Ascending aorta (tissue), 2 donors: ENCODE results near the gene OR5AC2. TPM values are rescaled to one million over a fixed set of nuclear protein-coding genes. Genes with fewer than 3 reads are reported as not detected.

Experiments
- DNase-seq, 2 donors: peaks; one replicate each; pipeline ENCODE4 v3.0.0-alpha.2; 2019; ENCODE audit warnings: low spot score in 2 of 2
- H3K27ac ChIP-seq, 2 donors: fragments of 200-600 bp; sonication (generic); one replicate each; pipeline ENCODE4 v1.5.1; 2016 to 2017; ENCODE audit warnings: mild to moderate bottlenecking in 1 of 2
- H3K27me3 ChIP-seq: fragments of 200-600 bp; sonication (generic); one replicate; pipeline ENCODE4 v1.5.1; 2017
- H3K36me3 ChIP-seq, 2 donors: fragments of 200-600 bp; sonication (generic); one replicate each; pipeline ENCODE4 v1.5.1; 2016
- H3K4me1 ChIP-seq, 2 donors: fragments of 200-600 bp; sonication (generic); one replicate each; pipeline ENCODE4 v1.5.1; 2016 to 2017; ENCODE audit warnings: mild to moderate bottlenecking in 1 of 2
- H3K4me3 ChIP-seq, 2 donors: fragments of 200-600 bp; sonication (generic); one replicate each; pipeline ENCODE4 v1.5.1; 2016 to 2017; ENCODE audit warnings: mild to moderate bottlenecking in 1 of 2
- H3K9me3 ChIP-seq, 2 donors: fragments of 200-600 bp; sonication (generic); one replicate each; pipeline ENCODE4 v1.5.1; 2016
- CTCF ChIP-seq, 3 experiments: fragments of 200-600 bp in 2 of 3; fragments of 450-650 bp in 1 of 3; sonication (generic) in 2 of 3; IDR thresholded peaks; one replicate each; pipeline ENCODE4 v1.5.1; 2016 to 2019; ENCODE audit warnings: antibody characterized with exemption in 3 of 3, mild to moderate bottlenecking in 1 of 3, moderate library complexity in 1 of 3
- intact Hi-C: fragments of 100-400 bp; cut with DNase I; formaldehyde crosslinking; loops from one replicate; pipeline ENCODE4 v1.15.1; 2023
- total RNA-seq: library from RNA; depleted of rRNA; stranded (reverse); fragments of >200 nt; gene quantifications from one replicate; pipeline ENCODE4 v1.1.0, GENCODE V29; 2016

The OR5AC2 gene
- total RNA-seq, 1 donor from 2014 or later: not detected

- TF ChIP-seq CTCF (IDR thresholded peaks at IDR 0.05): no peak
Observed at GRCh38 chr3:98070840-98071239, 16.1 kb upstream of the OR5AC2 start.

GRCh38 chr3:98073486-98073885 is 13.5 kb upstream of the OR5AC2 start:
- intact Hi-C loops: no loop called here
- H3K27ac ChIP-seq: no peak overlapping the region
- H3K27me3 ChIP-seq: no peaks in the 10 kb centered on the region
- no peaks in the 10 kb centered on the region for H3K36me3 ChIP-seq
- no peak for TF ChIP-seq CTCF (IDR thresholded peaks at IDR 0.05)
- no peaks in the 10 kb centered on the region for H3K9me3 ChIP-seq
- no peak for DNase-seq
- no peaks in the 10 kb centered on the region for H3K4me1 ChIP-seq
- no peak overlapping the region for H3K4me3 ChIP-seq

More at GRCh38 chr3:98070840-98071239, 16.1 kb upstream of the OR5AC2 start:
- H3K9me3 ChIP-seq: no peaks in the 10 kb centered on the region
- DNase-seq: no peak
- intact Hi-C loops: no loop called here
- no peaks in the 10 kb centered on the region for H3K4me1 ChIP-seq
- no peaks in the 10 kb centered on the region for H3K36me3 ChIP-seq
- no peak overlapping the region for H3K4me3 ChIP-seq
- H3K27ac ChIP-seq: no peak overlapping the region
- no peaks in the 10 kb centered on the region for H3K27me3 ChIP-seq

- Histone ChIP-seq H3K27me3 (no peaks in the 10 kb centered on the region), H3K36me3 (no peaks in the 10 kb centered on the region), H3K9me3 (peaks cover 0 to 3% of the 10 kb centered on the region in 2 donors), H3K4me3 (no peak overlapping the region), H3K4me1 (no peaks in the 10 kb centered on the region), H3K27ac (no peak overlapping the region)
- no peak for DNase-seq
- TF ChIP-seq CTCF (IDR thresholded peaks at IDR 0.05): no peak
- intact Hi-C loops: no loop called here
Observed at GRCh38 chr3:98095882-98096281, 8.9 kb downstream of the OR5AC2 start.

GRCh38 chr3:98099848-98100247 is 12.9 kb downstream of the OR5AC2 start:
- intact Hi-C loops: no loop called here
- no peak overlapping the region for H3K4me3 ChIP-seq
- H3K9me3 ChIP-seq: no peaks in the 10 kb centered on the region
- DNase-seq: no peak
- no peaks in the 10 kb centered on the region for H3K36me3 ChIP-seq
- H3K27ac ChIP-seq: no peak overlapping the region
- TF ChIP-seq CTCF (IDR thresholded peaks at IDR 0.05): no peak
- no peaks in the 10 kb centered on the region for H3K4me1 ChIP-seq
- no peaks in the 10 kb centered on the region for H3K27me3 ChIP-seq

- no peak for TF ChIP-seq CTCF (IDR thresholded peaks at IDR 0.05)
- Histone ChIP-seq H3K4me1 (no peaks in the 10 kb centered on the region), H3K4me3 (no peak overlapping the region), H3K27me3 (no peaks in the 10 kb centered on the region), H3K27ac (no peak overlapping the region), H3K9me3 (no peaks in the 10 kb centered on the region), H3K36me3 (no peaks in the 10 kb centered on the region)
- intact Hi-C loops: no loop called here
- DNase-seq: no peak
Observed at GRCh38 chr3:98108162-98108561, 21.2 kb downstream of the OR5AC2 start.
